GM19099 (cell line): Measurements from ENCODE around the gene FERMT1.

Experiments used
- POLR2A ChIP-seq: IDR thresholded peaks from 3 replicates; pipeline ENCODE4 v1.6.1; 2011; ENCODE audit warnings: low read depth; ENCODE audit not compliant: insufficient read length; ENCODE audit errors: extremely low read depth

FERMT1 gene

DNA sequence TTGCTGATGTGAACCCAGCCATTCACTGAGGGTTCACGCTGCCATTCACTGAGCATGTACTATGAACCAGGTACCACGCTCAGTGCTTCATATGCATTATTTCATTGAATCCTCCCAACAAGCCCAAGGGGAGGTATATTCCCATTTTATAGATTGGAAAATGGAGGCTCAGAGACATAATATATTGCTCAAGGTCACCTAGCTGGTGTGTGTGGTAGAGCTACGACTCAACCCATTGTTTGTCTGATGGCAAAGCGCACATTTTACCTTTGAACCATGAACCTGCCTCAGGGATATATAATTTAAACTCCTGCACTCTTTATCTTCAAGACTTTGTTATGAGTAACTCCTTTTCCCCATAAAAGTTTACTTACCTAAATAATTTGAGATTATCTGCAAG lies 28.3 kb downstream of the FERMT1 start:
- TF ChIP-seq POLR2A, result no peak

- TF ChIP-seq POLR2A, result no peak
These were observed 28.8 kb downstream of the FERMT1 start for GRCh38 chr20:6094063-6094462.

DNA sequence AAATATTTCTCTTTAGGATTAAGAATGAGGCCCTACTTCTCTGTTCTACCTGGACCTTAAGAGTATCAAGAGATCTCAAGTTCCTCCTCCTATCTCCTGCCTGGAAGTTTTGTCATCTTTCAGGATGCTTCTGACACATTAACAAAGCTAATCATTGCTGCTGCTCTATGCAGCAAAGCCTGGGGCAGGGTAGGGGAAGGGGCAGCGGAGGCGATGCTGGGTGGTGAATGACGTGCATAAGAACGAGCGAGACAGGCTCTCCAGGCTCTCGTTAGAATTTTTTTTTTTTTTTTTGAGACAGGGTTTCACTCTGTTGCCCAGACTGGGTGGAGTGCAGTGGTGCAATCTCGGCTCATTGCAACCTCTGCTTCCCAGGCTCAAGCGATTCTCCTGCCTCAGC lies 31.2 kb downstream of the FERMT1 start:
- no peak for TF ChIP-seq POLR2A

DNA sequence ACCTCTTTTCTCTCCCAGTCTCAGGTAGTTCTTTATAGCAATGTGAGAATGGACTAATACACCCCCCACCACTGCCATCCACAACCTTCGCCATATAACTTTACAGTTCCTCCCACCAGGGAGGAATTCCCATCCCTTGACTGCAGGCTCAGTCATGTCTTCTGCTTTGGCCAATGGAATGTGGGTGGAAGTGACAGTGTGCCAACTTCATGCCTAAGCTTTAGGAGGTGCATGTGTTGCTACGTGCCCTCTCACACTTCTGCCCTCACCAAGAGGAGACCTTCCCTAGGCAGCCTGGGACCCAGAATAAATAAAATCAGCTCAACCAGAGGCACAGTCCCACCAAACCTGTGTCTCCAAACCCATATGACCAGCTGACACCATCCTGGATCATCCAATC lies 36.0 kb downstream of the FERMT1 start:
- no peak for TF ChIP-seq POLR2A

DNA sequence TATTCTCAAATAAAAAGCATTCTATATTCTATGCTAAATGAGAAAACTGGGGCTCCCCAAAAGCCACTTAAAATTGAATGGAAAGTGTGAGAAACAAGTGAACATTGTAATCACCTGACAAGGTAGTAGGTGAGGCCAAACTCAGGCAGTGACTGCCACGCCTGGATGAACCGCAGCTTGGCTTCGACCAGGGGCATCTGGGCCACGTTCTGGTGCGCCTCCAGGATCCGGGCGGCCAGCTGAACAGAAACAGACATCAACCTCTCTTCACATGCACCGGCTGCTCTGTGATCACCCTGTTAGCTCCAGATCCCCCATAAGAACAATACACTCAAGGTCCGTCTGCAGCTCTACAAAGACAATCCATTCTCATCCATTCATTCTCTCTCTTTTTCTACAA lies 38.9 kb downstream of the FERMT1 start:
- TF ChIP-seq POLR2A, result no peak

- TF ChIP-seq POLR2A, result no peak
These were observed 41.6 kb downstream of the FERMT1 start for GRCh38 chr20:6081236-6081635.

- TF ChIP-seq POLR2A, result no peak
These were observed 43.8 kb downstream of the FERMT1 start for GRCh38 chr20:6079016-6079415.

DNA sequence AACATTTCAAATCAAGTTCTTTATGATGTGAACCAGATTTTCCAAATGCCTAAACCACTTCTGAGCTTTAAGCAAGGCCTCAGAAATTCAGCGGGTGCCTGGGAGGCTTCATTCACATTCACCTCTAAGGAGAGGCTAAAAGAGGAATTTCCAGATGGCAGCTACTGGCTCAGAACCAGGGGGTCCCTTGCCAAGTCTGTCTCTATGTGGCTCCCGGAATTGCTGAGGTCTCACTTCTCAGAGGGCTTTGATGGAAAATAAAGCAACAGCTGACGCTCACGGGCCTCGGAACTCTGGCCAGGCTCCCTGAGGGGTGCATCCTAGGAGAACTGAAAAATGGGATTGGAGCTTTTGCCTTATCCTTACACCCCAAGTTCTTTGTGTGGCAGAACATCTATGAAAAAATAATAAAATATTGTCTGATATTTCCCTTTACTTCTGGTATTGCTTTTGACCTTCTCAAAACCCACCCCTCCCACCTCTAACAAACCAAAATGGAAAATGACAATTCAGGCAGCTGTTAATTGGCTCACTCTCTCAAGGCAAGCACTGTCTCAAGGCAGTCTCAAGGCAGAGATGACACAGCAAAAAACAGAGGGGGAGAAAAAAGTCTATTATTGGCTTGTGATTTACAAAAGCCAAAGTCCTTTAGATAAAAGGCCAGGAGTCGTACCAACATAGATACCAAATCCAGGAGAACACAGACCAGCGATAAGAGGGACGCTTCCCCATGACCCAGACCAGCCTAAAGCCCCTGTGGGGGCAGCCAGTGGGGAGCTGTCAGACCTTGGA lies 47.2 kb downstream of the FERMT1 start:
- TF ChIP-seq POLR2A, result no peak

DNA sequence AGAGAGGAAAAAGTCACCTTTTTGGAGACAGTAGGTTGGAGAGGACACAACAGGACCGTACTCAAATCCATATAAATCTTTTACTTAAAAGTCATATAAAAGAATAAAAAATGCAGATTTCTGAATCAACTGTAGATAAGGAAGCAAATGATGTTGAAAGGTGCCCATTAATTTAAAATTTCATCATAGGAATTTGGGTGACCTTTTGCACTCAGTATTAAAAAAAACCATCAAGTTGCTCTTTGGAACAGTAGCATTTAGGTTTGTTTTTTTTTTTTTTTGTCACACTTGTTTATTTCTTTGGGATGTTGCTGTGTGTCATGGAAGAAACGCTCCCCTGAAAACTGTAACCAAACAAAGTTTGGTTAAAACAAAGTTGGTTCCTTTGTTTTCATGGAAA lies 48.0 kb downstream of the FERMT1 start:
- no peak for TF ChIP-seq POLR2A

GRCh38 chr20:6074145-6074561 lies 48.7 kb downstream of the FERMT1 start:
- no peak for TF ChIP-seq POLR2A

- TF ChIP-seq POLR2A, result no peak
These were observed 51.8 kb downstream of the FERMT1 start for GRCh38 chr20:6070829-6071695.

GRCh38 chr20:6069669-6070068 lies 53.2 kb downstream of the FERMT1 start:
- TF ChIP-seq POLR2A, result no peak

GRCh38 chr20:6067763-6068318 lies 55.0 kb downstream of the FERMT1 start:
- no peak for TF ChIP-seq POLR2A

DNA sequence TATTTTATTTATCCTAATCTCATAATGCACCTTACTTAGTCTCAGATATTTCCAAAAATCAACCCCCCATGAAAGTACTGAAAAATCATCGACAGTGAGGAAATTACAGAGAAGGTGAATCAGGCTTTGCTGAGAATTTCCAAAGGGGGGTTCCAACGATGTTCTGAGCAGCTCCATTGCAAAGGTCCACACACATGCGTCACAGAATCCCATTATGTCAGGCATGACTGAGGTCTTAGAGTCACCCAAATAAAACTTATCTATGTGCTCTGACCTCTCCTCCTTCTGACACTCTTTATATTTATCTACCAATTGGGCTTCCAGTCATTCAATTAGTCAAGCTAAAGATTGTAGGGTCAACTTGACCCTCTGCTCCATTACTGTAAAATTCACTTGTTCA lies 56.2 kb downstream of the FERMT1 start:
- no peak for TF ChIP-seq POLR2A

DNA sequence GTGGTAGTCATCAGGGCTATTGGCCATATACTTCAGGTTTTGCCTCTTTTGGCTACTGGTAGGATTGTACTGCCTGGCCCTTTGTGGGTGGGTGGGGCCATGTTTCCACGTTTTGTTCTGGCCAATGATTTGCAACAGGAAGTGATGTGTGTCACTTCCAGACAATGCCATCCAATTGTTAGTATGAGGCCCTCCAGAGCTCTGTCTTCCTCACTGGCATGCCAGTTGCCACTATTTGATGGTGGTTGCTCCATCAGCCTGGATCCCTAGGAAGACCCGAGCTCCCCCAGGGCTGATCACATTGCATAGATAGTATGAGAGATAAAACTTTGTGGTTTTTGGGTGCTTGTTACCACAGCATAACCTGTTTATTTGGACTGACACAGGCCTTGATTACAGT lies 61.3 kb downstream of the FERMT1 start:
- no peak for TF ChIP-seq POLR2A

GRCh38 chr20:6060213-6060612 lies 62.6 kb downstream of the FERMT1 start:
- no peak for TF ChIP-seq POLR2A
